ENCODE measurements around the gene GAS7. TPM values are rescaled to one million over a fixed set of nuclear protein-coding genes. Genes with fewer than 3 reads are reported as not detected.

The GAS7 gene
- polyA plus RNA-seq, 6 donors from 2014 or later, result 1.1 to 3.6 (median 1.8) TPM; not detected in 1

DNA sequence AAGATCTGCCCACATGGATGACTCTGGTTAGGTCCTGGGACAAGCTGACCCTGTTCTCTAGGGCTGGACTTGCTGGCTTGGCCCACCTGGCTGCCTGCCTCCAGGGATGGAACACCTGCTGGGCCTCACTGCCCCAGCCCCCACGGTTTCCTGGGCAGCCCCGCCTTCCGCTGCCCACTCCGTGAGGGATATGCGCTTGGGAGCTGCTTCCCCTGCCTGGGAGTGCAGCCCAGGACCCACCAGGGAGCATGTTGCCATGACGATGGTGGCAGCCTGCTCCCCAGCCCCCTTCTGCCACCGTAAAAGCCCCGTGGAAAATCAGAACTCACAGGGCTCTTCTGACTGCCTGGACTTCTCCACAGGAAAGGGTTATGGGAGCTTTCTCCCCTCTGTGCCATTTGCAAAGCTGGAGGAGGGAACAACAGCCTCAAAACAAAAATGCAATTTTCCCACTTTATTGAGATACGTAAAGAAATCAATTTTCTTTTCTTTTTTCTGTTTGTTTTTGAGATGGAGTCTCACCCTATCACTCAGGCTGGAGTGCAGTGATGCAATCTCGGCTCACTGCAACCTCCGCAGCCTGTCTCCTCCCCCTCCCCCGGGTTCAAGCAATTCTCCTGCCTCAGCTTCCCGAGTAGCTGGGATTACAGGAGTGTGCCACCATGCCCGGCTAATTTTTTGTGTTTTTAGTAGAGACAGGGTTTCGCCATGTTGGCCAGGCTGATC is 18.0 kb upstream of the GAS7 start:
- H3K4me3 Mint-ChIP-seq, result peak overlapping the region in 1 of 8 donors; percentile 15
- ATAC-seq (ENCODE audit: low read depth in 2 of 2), result no peak
- no peaks in the 10 kb centered on the region for H3K27me3 Mint-ChIP-seq
- peaks cover 0 to 18% (median 8%) of the 10 kb centered on the region in 7 donors for H3K9me3 Mint-ChIP-seq
- DNase-seq, result no peak
- H3K4me1 Mint-ChIP-seq, result no peaks in the 10 kb centered on the region
- peaks cover 5 to 9% of the 10 kb centered on the region in 2 donors for H3K36me3 Mint-ChIP-seq
- no peak overlapping the region for H3K27ac Mint-ChIP-seq

DNA sequence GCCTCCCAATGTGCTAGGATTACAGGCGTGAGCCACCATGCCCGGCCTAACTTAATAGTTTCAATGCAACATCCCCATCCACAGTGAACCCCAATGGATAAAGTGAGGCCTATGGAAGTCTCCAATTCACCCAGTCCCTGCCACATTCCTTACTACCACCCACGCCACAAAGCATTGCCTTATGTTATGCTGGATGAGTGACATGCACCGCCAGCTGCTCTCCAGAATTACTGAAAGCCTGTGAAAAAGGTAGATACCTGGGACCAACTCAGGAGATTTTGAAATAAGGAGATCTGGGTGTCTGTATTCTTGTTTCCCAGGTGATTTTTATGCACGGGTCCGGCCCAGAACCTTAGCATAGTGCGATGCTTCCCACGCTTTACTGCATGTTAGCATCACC is 16.9 kb upstream of the GAS7 start:
- ATAC-seq (ENCODE audit: low read depth in 2 of 2) (no peak), DNase-seq (no peak)
- Mint-ChIP-seq H3K4me1 (no peaks in the 10 kb centered on the region), H3K27me3 (no peaks in the 10 kb centered on the region), H3K9me3 (peaks cover 0 to 18% (median 8%) of the 10 kb centered on the region in 7 donors), H3K27ac (peak overlapping the region in 1 of 6 donors; percentile 59), H3K4me3 (peak overlapping the region in 2 of 8 donors; percentile 10 to 33), H3K36me3 (peaks cover 5 to 9% of the 10 kb centered on the region in 2 donors)

DNA sequence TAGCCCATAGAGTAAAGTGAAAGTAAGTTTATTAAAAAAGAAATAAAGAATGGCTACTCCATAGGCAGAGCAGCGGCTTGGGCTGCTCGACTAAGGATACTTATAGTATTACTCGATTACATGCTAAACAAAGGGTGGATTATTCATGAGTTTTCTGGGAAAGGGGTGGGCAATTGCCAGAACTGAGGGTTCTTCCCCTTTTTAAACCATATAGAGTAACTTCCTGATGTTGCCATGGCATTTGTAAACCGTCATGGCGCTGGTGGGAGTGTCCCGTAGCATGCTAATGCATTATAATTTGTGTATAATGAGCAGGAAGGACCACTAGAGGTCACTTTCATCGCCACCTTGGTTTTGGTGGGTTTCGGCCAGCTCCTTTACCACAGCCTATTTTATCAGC is 13.3 kb upstream of the GAS7 start:
- H3K27ac Mint-ChIP-seq, result no peak overlapping the region
- H3K4me3 Mint-ChIP-seq, result no peak overlapping the region
- H3K4me1 Mint-ChIP-seq, result no peaks in the 10 kb centered on the region
- no peak for DNase-seq
- H3K9me3 Mint-ChIP-seq, result peaks cover 0 to 5% (median 0%) of the 10 kb centered on the region in 7 donors
- H3K27me3 Mint-ChIP-seq, result no peaks in the 10 kb centered on the region
- H3K36me3 Mint-ChIP-seq, result no peaks in the 10 kb centered on the region
- ATAC-seq (ENCODE audit: low read depth in 2 of 2), result no peak

DNA sequence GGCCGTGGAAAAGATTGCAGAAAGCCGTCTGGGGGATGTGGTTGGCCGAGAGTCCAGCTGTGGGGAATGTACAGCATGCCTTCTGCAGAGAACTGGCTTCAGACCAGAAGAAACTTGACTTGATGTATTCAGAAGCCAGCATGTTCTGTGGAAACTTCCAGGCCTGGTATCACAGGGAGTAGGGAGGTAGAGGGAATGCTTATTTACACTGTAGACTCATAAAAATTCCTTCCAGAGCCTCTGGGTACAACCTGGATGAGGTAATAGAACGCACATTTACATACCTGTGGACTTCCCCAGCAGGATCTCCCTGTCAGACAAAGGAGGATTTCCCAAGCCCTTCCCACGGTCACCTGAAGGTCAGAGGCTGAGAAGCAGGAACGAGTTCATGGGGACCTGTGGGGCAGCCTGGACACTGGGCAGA is 11.8 kb upstream of the GAS7 start:
- H3K27ac Mint-ChIP-seq, result no peak overlapping the region
- ATAC-seq (ENCODE audit: low read depth in 2 of 2), result no peak
- no peak for DNase-seq
- H3K4me3 Mint-ChIP-seq, result no peak overlapping the region
- no peaks in the 10 kb centered on the region for H3K27me3 Mint-ChIP-seq
- peaks cover 2 to 18% (median 8%) of the 10 kb centered on the region in 7 donors for H3K9me3 Mint-ChIP-seq
- peaks cover 0 to 9% of the 10 kb centered on the region in 2 donors for H3K36me3 Mint-ChIP-seq
- no peaks in the 10 kb centered on the region for H3K4me1 Mint-ChIP-seq

DNA sequence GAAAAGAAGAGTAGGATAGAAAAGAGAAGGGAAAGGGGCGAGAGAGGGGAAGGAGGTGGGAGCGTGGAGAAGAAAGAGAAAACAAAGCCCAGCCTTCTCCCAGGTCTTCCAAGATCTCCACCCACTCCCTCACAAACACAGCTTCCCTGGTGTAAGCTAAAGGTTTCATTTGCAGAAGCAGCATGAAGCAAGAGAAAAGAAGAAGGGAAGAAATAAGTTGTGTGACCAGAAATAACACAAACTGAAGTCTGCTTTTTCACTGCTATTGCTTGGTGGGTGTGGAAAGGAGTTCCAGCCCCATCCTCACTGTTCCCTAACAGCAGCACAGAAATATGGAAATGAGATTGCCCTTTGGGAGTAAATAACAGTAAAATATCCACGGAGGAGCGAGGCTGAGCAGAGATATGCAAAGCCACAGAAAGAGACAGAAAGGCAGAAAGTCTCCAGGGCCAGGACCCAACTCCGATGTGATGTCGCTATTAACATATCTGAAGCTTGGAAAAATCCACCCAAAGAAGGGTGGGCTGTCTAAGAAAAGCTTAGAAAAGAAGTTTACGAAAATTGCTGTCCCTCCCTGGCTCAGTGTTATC is 10.3 kb upstream of the GAS7 start:
- DNase-seq (no peak), ATAC-seq (ENCODE audit: low read depth in 2 of 2) (no peak)
- H3K27ac Mint-ChIP-seq, result peak overlapping the region in 2 of 6 donors; percentile 25 to 76

DNA sequence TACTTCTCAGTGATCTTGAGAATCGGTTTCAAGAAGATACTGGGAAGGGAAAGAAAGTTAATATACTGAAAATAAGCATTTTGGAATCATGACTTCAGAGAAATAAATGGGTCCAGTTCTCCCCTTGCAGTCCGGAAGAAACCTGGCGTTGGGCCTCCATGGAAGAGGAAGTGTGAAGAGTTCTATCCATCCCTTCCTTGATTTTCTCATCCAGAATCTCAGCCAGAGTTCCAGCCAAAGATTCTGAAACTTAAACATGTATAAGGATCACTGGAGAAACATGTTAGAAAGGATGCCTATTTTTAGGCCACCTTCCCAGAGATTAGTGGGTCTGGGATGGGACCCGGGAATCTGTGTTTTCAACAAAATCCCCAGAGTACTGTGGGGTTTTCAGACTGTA is 8.7 kb upstream of the GAS7 start:
- ATAC-seq (ENCODE audit: low read depth in 2 of 2) (no peak), DNase-seq (no peak)
- Mint-ChIP-seq H3K27ac (no peak overlapping the region), H3K36me3 (peaks cover 0 to 11% of the 10 kb centered on the region in 2 donors), H3K27me3 (no peaks in the 10 kb centered on the region), H3K4me1 (no peaks in the 10 kb centered on the region), H3K4me3 (no peak overlapping the region), H3K9me3 (peaks cover 2 to 34% (median 11%) of the 10 kb centered on the region in 7 donors)

More for the DNA sequence above, 10.3 kb upstream of the GAS7 start:
- Mint-ChIP-seq H3K27me3 (no peaks in the 10 kb centered on the region), H3K4me3 (no peak overlapping the region), H3K4me1 (no peaks in the 10 kb centered on the region), H3K9me3 (peaks cover 2 to 31% (median 11%) of the 10 kb centered on the region in 7 donors), H3K36me3 (peaks cover 0 to 11% of the 10 kb centered on the region in 2 donors)

DNA sequence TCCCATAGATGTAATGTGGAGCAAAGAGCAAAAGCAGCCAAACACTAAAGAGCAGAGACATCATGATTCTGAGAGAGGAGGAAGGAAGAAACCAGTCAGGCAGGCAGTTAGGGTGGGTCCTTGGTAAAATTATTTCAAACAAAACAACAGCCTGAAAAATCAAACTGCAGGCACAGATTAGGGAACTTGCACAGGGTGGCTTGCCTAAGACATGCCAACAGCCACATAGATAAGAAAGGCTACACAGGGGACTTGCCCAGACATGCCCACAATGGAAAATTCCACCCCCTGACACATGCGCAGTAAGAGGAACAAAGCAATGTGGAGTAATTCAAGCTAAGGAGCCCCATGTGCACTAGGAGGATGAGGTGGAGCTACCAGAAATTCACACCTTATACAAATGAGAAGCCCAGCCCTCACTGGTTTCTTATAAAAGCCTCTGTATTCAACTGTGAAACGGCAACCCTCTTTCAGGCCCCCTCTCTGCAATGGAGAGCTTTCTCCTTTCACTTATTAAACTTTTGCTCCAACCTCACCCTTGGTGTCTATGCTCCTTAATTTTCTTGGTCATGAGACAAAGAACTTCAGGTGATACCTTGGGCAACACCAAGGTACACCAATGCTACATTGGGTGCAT is 7.3 kb upstream of the GAS7 start:
- peaks cover 0 to 11% of the 10 kb centered on the region in 2 donors for H3K36me3 Mint-ChIP-seq
- ATAC-seq (ENCODE audit: low read depth in 2 of 2), result peak in 1 of 2 donors; percentile 20
- peak overlapping the region in 1 of 6 donors; percentile 67 for H3K27ac Mint-ChIP-seq

DNA sequence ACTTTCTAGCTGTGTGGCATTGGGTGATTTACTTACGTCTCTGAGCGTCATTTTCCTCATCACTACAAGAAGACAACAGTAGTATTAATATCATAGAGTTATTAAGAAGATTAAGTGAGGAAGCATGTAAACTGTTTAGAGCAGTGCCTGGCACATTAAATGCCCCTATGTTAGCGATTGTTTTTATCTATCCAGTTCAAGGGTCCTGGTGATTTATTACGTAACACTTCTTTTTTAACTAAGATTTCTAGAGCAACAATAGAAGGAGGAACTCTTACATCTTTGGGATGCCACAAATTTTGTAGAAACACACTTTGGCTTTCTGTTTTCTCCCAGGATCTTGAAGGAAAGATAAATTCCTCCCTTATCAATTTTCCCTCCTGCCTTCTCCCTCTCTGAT is 3.3 kb upstream of the GAS7 start:
- ATAC-seq (ENCODE audit: low read depth in 2 of 2), result no peak
- Mint-ChIP-seq H3K9me3 (peaks cover 2 to 29% (median 11%) of the 10 kb centered on the region in 7 donors), H3K27me3 (peaks cover 6 to 16% (median 7%) of the 10 kb centered on the region in 3 donors), H3K36me3 (peaks cover 0 to 11% of the 10 kb centered on the region in 2 donors), H3K4me1 (peaks cover 4 to 13% (median 6%) of the 10 kb centered on the region in 3 donors), H3K27ac (no peak overlapping the region), H3K4me3 (no peak overlapping the region)
- DNase-seq, result no peak

More for the DNA sequence above, 7.3 kb upstream of the GAS7 start:
- peaks cover 2 to 34% (median 11%) of the 10 kb centered on the region in 7 donors for H3K9me3 Mint-ChIP-seq
- peaks cover 0 to 3% (median 0%) of the 10 kb centered on the region in 3 donors for H3K27me3 Mint-ChIP-seq
- H3K4me3 Mint-ChIP-seq, result no peak overlapping the region
- DNase-seq, result no peak
- no peaks in the 10 kb centered on the region for H3K4me1 Mint-ChIP-seq

DNA sequence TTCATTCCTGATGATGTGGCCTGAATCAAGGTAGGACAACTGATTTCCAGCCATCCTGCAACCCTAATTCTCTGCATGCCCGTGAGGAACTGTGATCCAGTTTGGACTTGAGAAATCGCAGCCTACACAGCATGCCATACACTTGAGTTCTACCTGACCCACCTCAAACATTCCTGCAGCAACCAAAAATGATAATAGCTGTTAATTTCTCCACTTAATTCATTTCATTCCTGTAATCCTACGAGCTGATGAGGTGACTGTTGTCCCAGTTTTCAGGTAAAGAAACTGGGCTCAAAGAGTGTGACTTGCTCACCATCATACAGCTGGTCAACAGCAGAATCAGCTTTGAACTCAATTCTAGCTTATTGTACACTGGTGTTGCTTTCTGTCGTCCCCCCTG is 2.2 kb upstream of the GAS7 start:
- ATAC-seq (ENCODE audit: low read depth in 2 of 2) (no peak), DNase-seq (no peak)
- Mint-ChIP-seq H3K4me1 (peaks cover 4 to 19% (median 6%) of the 10 kb centered on the region in 3 donors), H3K27ac (no peak overlapping the region), H3K9me3 (peaks cover 0 to 22% (median 8%) of the 10 kb centered on the region in 7 donors), H3K4me3 (peak overlapping the region in 3 of 8 donors; percentile 48 to 87 (median 81)), H3K36me3 (peaks cover 0 to 6% of the 10 kb centered on the region in 2 donors), H3K27me3 (peaks cover 6 to 16% (median 7%) of the 10 kb centered on the region in 3 donors)

DNA sequence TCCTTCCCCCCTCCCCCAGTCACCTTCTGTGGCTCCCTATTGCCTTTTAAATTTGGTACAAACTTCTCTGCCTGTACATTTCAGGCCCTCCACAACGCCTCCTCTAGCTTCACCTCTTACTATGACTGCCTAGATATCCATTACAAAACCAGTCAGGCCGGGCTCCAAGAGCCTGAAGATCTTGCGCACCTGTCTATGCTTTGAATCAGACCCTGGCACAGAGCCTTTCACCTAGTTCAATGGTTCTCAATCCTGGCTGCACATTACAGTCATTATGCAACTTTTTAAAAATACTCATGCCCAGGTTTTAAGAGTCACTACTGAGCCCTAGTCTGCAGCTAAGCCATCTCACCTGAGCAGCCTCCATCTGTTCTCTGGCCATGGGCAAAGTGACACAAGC is 1.6 kb upstream of the GAS7 start:
- peaks cover 4 to 19% (median 6%) of the 10 kb centered on the region in 3 donors for H3K4me1 Mint-ChIP-seq
- H3K27ac Mint-ChIP-seq, result peak overlapping the region in 3 of 6 donors; percentile 7 to 61 (median 34)
- H3K36me3 Mint-ChIP-seq, result peaks cover under 1 to 3% of the 10 kb centered on the region in 2 donors

DNA sequence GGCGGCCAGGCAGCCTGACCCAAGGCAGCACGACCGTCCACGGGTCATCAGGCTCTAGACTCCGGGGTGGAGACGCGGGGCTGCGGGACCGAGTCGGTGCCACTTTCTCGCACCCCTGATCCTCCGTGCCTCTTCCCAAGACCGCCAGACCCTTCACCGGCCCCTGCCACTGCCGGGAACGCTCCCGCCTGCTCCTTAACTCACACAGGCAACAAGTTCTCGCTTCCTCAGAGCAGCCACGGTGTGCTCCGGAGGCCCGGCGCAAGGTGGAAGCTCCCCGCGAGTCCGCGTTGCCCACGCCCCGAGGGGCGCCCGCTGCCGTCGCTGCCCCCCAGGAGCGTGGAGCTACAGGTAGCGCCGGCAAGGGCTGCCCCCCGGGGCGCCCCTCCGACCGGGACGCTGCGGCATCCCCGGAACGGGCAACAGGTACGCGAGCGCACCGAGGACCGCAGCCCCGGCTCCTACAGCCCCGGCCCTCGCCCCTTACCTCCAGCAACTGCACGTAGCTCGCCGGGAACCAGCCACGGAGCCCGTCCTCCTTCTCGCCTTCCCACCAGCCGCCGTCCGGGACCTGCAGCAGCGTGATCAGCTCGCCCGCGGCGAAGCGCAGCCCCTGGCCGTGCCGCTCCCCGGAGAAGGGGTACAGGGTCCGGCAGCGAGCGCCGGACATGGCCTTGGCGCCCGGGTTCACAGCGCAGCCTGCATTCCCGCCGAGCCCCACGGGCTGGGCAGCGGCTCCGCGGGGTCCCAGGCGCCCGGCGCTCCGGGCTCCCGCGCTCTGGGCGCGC is 491 bp downstream of the GAS7 start:
- peak; percentile 2 for DNase-seq
- Mint-ChIP-seq H3K9me3 (peaks cover 6 to 22% (median 15%) of the 10 kb centered on the region in 7 donors), H3K36me3 (peaks cover 3 to 19% of the 10 kb centered on the region in 2 donors), H3K27ac (peak overlapping the region in 1 of 6 donors; percentile 19), H3K4me1 (peaks cover 4 to 19% (median 6%) of the 10 kb centered on the region in 3 donors), H3K27me3 (peaks cover 6 to 16% (median 7%) of the 10 kb centered on the region in 3 donors), H3K4me3 (peak overlapping the region; percentile 26 to 82 (median 66))
- ATAC-seq (ENCODE audit: low read depth in 2 of 2), result peak; percentile 33 to 36

More for the DNA sequence above, 1.6 kb upstream of the GAS7 start:
- ATAC-seq (ENCODE audit: low read depth in 2 of 2) (no peak), DNase-seq (no peak)
- Mint-ChIP-seq H3K9me3 (peaks cover 0 to 16% (median 6%) of the 10 kb centered on the region in 7 donors), H3K27me3 (peaks cover 6 to 16% (median 7%) of the 10 kb centered on the region in 3 donors), H3K4me3 (peak overlapping the region; percentile 61 to 90 (median 82))

DNA sequence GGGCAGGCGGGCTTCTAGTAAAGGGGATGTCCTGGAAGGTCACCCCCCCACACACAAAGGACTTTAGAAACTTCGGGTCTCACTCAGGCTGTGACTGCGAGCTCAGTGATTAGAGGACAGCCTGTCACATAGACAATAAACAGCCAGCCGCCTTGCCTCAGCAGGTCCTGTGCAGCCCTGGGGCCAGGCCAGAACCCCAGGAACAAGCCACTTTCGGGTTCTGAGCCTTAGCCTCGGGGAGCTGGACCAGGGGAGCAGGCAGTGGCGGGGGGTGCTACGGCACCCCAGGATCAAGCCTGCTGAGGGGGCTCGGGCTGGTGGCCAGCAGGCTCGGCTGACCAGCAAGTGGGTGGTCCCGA is 1.1 kb downstream of the GAS7 start:
- ATAC-seq (ENCODE audit: low read depth in 2 of 2), result no peak
- DNase-seq, result no peak
- peaks cover 3 to 20% of the 10 kb centered on the region in 2 donors for H3K36me3 Mint-ChIP-seq
- H3K27ac Mint-ChIP-seq, result no peak overlapping the region
- peaks cover 6 to 16% (median 7%) of the 10 kb centered on the region in 3 donors for H3K27me3 Mint-ChIP-seq
- peak overlapping the region; percentile 17 to 72 (median 54) for H3K4me3 Mint-ChIP-seq
- peaks cover 4 to 19% (median 6%) of the 10 kb centered on the region in 3 donors for H3K4me1 Mint-ChIP-seq
- H3K9me3 Mint-ChIP-seq, result peaks cover 6 to 22% (median 15%) of the 10 kb centered on the region in 7 donors

Data from naive B cell (primary cell).